Nucleus accumbens (tissue), 56 donors: Measurements from ENCODE around the gene GRID2.
"Not testable (repeated sequence)": the region's sequence is repeated elsewhere in the genome, so short reads cannot be mapped to it uniquely, and the experiment has no call there.

ENCODE experiments used
- DNase-seq, 56 donors: peaks; one replicate each; lab custom pipeline; 2025; lab: John Stamatoyannopoulos, UW

Gene GRID2

GRCh38 chr4:93263166-93263565 is 959.4 kb downstream of the GRID2 start:
- no peak for DNase-seq

GRCh38 chr4:93267747-93268146 is 964.0 kb downstream of the GRID2 start:
- no peak for DNase-seq

GRCh38 chr4:93285346-93285745 is 981.6 kb downstream of the GRID2 start:
- DNase-seq: no peak

GRCh38 chr4:93289241-93289640 is 985.5 kb downstream of the GRID2 start:
- DNase-seq: no peak

GRCh38 chr4:93289831-93290230 is 986.1 kb downstream of the GRID2 start:
- DNase-seq: no peak

GRCh38 chr4:93299118-93299517 is 995.4 kb downstream of the GRID2 start:
- no peak for DNase-seq

- DNase-seq: not testable (repeated sequence)
Measured at GRCh38 chr4:93300780-93301555, 997.2 kb downstream of the GRID2 start.

GRCh38 chr4:93302310-93302709 is 998.5 kb downstream of the GRID2 start:
- no peak for DNase-seq

- no peak for DNase-seq
Measured at GRCh38 chr4:93303440-93303839, 999.7 kb downstream of the GRID2 start.

GRCh38 chr4:93312299-93312698 is 1008.5 kb downstream of the GRID2 start:
- DNase-seq: no peak

GRCh38 chr4:93313197-93313596 is 1009.4 kb downstream of the GRID2 start:
- no peak for DNase-seq

GRCh38 chr4:93317057-93317456 is 1013.3 kb downstream of the GRID2 start:
- DNase-seq: no peak

- DNase-seq: no peak
Measured at GRCh38 chr4:93317561-93317960, 1013.8 kb downstream of the GRID2 start.

- no peak for DNase-seq
Measured at GRCh38 chr4:93319041-93319440, 1015.3 kb downstream of the GRID2 start.

GRCh38 chr4:93320356-93320755 is 1016.6 kb downstream of the GRID2 start:
- DNase-seq: no peak

GRCh38 chr4:93327346-93327745 is 1023.6 kb downstream of the GRID2 start:
- DNase-seq: no peak

GRCh38 chr4:93334003-93334402 is 1030.2 kb downstream of the GRID2 start:
- no peak for DNase-seq

- no peak for DNase-seq
Measured at GRCh38 chr4:93337196-93337595, 1033.4 kb downstream of the GRID2 start.

GRCh38 chr4:93342738-93343137 is 1039.0 kb downstream of the GRID2 start:
- no peak for DNase-seq

- DNase-seq: no peak
Measured at GRCh38 chr4:93346840-93347239, 1043.1 kb downstream of the GRID2 start.

GRCh38 chr4:93348896-93349295 is 1045.1 kb downstream of the GRID2 start:
- no peak for DNase-seq

GRCh38 chr4:93351846-93352245 is 1048.1 kb downstream of the GRID2 start:
- no peak for DNase-seq

GRCh38 chr4:93355411-93355810 is 1051.6 kb downstream of the GRID2 start:
- DNase-seq: no peak
